B cell (primary cell): Measurements from ENCODE around the gene PTPRN2. TPM values are rescaled to one million over a fixed set of nuclear protein-coding genes. Genes with fewer than 3 reads are reported as not detected.

Experiments used
- ATAC-seq: fragments of 200-7000 bp; cut with Tn5 transposase; one replicate; pipeline ENCODE4 v1.10.0; 2021; ENCODE audit warnings: low read depth, mild to moderate bottlenecking, moderate number of reproducible peaks, moderate library complexity
- CTCF ChIA-PET: fragments of 350-600 bp; sonication (Branson Sonifier 250); formaldehyde crosslinking; loops from one replicate; lab custom pipeline; 2021; ENCODE audit warnings: antibody characterized with exemption, inconsistent platforms; lab: Charles Lee
- POLR2A ChIA-PET: fragments of 350-600 bp; sonication (Branson Sonifier 250); formaldehyde crosslinking; loops from one replicate; lab custom pipeline; 2021; ENCODE audit warnings: antibody characterized with exemption; lab: Charles Lee
- DNase-seq: peaks from one replicate; pipeline ENCODE4 v3.0.0; 2013
- H2AFZ ChIP-seq: 2 replicates; pipeline ENCODE4 v1.6.1; 2012; ENCODE audit warnings: mild to moderate bottlenecking, low read depth, low read length; ENCODE audit not compliant: insufficient read depth, poor library complexity, severe bottlenecking
- H3K27ac ChIP-seq, 2 donors: 1 replicate in 1 of 2; 2 replicates in 1 of 2; pipeline ENCODE4 v1.5.1; 2012 to 2013; ENCODE audit warnings: low read length in 2 of 2, mild to moderate bottlenecking in 2 of 2, moderate library complexity in 1 of 2
- H3K27me3 ChIP-seq, 4 experiments: fragments of 200-600 bp in 1 of 4; sonication (generic) in 1 of 4; replicated peaks in 1 of 4; 1 replicate in 2 of 4; 2 replicates in 2 of 4; pipeline versions ENCODE4 v1.6.1 to v1.7.0; 2013 to 2016; ENCODE audit warnings: low read length in 3 of 4, mild to moderate bottlenecking in 2 of 4, mixed read lengths in 1 of 4, moderate library complexity in 1 of 4; ENCODE audit not compliant: insufficient read depth in 4 of 4, control insufficient read depth in 3 of 4; ENCODE audit errors: control extremely low read depth in 1 of 4
- H3K36me3 ChIP-seq, 2 experiments: replicated peaks in 1 of 2; 1 replicate in 1 of 2; 2 replicates in 1 of 2; pipeline versions ENCODE4 v1.6.1 to v1.7.1; 2013; ENCODE audit warnings: low read length in 1 of 2; ENCODE audit not compliant: insufficient read depth in 2 of 2, control insufficient read depth in 1 of 2; ENCODE audit errors: control extremely low read depth in 1 of 2, extremely low read depth in 1 of 2
- H3K4me1 ChIP-seq, 2 donors: fragments of 200-600 bp in 1 of 2; sonication (generic) in 1 of 2; 1 replicate in 1 of 2; 2 replicates in 1 of 2; pipeline versions ENCODE4 v1.5.1 to v1.6.1; 2013 to 2017; ENCODE audit warnings: low read length in 2 of 2; ENCODE audit not compliant: control insufficient read depth in 2 of 2, insufficient read depth in 2 of 2
- H3K4me2 ChIP-seq: replicated peaks from 2 replicates; pipeline ENCODE3; 2012; ENCODE audit warnings: mild to moderate bottlenecking, low read depth, low read length; ENCODE audit not compliant: poor library complexity, severe bottlenecking
- H3K4me3 ChIP-seq, 5 experiments: fragments of 200-600 bp in 1 of 5; sonication (generic) in 1 of 5; 1 replicate in 3 of 5; 2 replicates in 2 of 5; pipeline versions ENCODE4 v1.5.1 to v1.7.0; 2011 to 2016; ENCODE audit warnings: low read length in 4 of 5, mild to moderate bottlenecking in 4 of 5, low read depth in 2 of 5, control low read depth in 1 of 5, moderate library complexity in 1 of 5; ENCODE audit not compliant: insufficient read depth in 1 of 5; ENCODE audit errors: control extremely low read depth in 1 of 5, extremely low read depth in 1 of 5
- H3K79me2 ChIP-seq: fragments of 200-600 bp; sonication (generic); one replicate; pipeline ENCODE4 v1.6.0; 2016; ENCODE audit warnings: low read length; ENCODE audit not compliant: control insufficient read depth, insufficient read depth
- H3K9ac ChIP-seq: fragments of 200-600 bp; sonication (generic); 2 replicates; pipeline ENCODE4 v1.6.1; 2017; ENCODE audit warnings: mild to moderate bottlenecking, low read length, moderate library complexity
- H3K9me3 ChIP-seq, 3 donors: one replicate each; pipeline versions ENCODE4 v1.6.1 to v1.7.1; 2013; ENCODE audit warnings: low read length in 2 of 3; ENCODE audit not compliant: control insufficient read depth in 2 of 3, insufficient read depth in 1 of 3; ENCODE audit errors: control extremely low read depth in 1 of 3
- H4K20me1 ChIP-seq: 2 replicates; pipeline ENCODE4 v1.6.0; 2012; ENCODE audit warnings: mild to moderate bottlenecking, low read length; ENCODE audit not compliant: insufficient read depth, control insufficient read depth, poor library complexity, severe bottlenecking
- H3K27ac Mint-ChIP-seq: one replicate; pipeline ENCODE4 v1.8.0; 2021; ENCODE audit warnings: mixed read lengths
- H3K27me3 Mint-ChIP-seq: one replicate; pipeline ENCODE4 v1.8.0; 2021; ENCODE audit warnings: mixed read lengths
- H3K4me1 Mint-ChIP-seq: one replicate; pipeline ENCODE4 v1.8.0; 2021; ENCODE audit warnings: mixed read lengths
- H3K4me3 Mint-ChIP-seq: one replicate; pipeline ENCODE4 v1.8.0; 2021; ENCODE audit warnings: mixed read lengths
- H3K9me3 Mint-ChIP-seq: one replicate; pipeline ENCODE4 v1.8.0; 2022; ENCODE audit warnings: mixed read lengths; ENCODE audit not compliant: insufficient read depth
- EZH2 ChIP-seq: IDR thresholded peaks from 2 replicates; pipeline ENCODE4 v1.6.1; 2012; ENCODE audit warnings: borderline replicate concordance, low read depth, mild to moderate bottlenecking, moderate library complexity, low read length; ENCODE audit not compliant: insufficient read depth, poor library complexity, severe bottlenecking
- WGBS: methylation state at CpG from one replicate; pipeline ENCODE4 v1.1.5; 2013; ENCODE audit warnings: missing lambda C conversion rate; ENCODE audit not compliant: insufficient coverage; 5-methylcytosine and 5-hydroxymethylcytosine counted together
- intact Hi-C: fragments of 100-400 bp; cut with micrococcal nuclease; formaldehyde crosslinking; loops from one replicate; pipeline ENCODE4 v1.10.0; 2022
- polyA plus RNA-seq: library from polyadenylated mRNA; depleted of rRNA; stranded (reverse); fragments of >200 nt; gene quantifications from 2 replicates; pipeline ENCODE4 v1.2.3, GENCODE V29; 2012
- total RNA-seq, 2 donors: library from RNA; stranded (reverse); fragments of 120-200 nt in 1 of 2; gene quantifications; 1 replicate in 1 of 2; 2 replicates in 1 of 2; pipeline versions ENCODE4 v1.2.3 to v1.2.4, GENCODE V29; 2013 to 2022
- TF ChIP-seq, protein P1 (sequence below): fragments of 200-600 bp; IDR thresholded peaks from one replicate; pipeline ENCODE4 v1.8.0; 2022; ENCODE audit warnings: antibody characterized with exemption, mild to moderate bottlenecking

Gene PTPRN2
- total and polyA plus RNA-seq, 2 donors (not counting 1 experiment from before 2014, with no cell fraction given): 2.0 to 5.0 TPM

DNA sequence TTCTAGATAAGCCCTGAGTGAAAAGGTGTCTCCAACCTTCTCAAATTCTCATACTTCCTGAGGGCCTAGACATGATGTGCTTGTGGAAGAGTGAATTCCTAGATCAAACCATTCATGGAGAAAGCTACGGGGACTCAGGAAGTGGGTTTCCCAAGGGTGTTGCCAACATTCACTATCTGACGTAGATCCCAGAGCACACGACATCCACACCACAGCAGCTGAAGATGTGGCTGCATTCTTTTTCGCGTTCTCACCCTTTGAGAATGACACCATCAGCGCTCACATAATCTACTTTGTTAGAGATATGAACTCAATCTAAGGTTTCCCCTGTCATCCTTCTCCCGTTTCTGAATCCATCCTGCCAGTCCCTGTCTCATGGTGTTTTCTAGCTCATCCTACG, 960.0 kb downstream of the PTPRN2 start:
- Mint-ChIP-seq H3K9me3 (no peaks in the 10 kb centered on the region), H3K27ac (no peak overlapping the region)
- intact Hi-C loops: no loop called here

DNA sequence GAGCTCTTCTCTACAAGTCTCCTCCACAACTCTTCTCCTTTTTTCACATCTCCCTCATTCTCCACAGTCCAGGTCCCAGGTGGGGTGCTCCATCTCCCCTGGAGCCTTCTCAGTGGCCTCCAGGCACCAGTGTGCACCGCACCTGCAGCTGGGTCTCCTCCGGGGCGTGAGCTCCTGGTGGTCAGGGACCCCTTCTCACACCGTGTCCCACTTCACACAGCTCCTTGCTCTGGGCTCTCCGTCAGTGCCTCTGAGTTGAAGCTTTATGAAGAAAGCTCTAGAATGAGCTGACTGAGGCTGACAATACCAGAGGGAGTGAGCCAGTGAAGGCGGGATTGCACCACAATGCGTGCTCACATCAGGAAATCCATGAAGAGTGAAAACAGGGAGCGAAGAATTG, 960.6 kb downstream of the PTPRN2 start:
- H3K27ac ChIP-seq: no peak overlapping the region
- ATAC-seq: no peak
- 92% methylated on average over 7 of the region's 8 CpGs for WGBS
- POLR2A ChIA-PET: no interaction called here
- H3K4me2 ChIP-seq: no peak overlapping the region
- intact Hi-C loops: no loop called here
- CTCF ChIA-PET: no interaction called here
- H3K9me3 ChIP-seq: peaks cover 0 to 3% (median 0%) of the 10 kb centered on the region in 3 donors
- no peaks in the 10 kb centered on the region for H3K4me1 ChIP-seq
- H3K9me3 Mint-ChIP-seq: no peaks in the 10 kb centered on the region
- no peak overlapping the region for H2AFZ ChIP-seq
- H3K27me3 ChIP-seq: peaks cover 0 to 9% (median 3%) of the 10 kb centered on the region in 4 experiments
- no peak for DNase-seq
- H3K27me3 Mint-ChIP-seq: peaks cover 30% of the 10 kb centered on the region
- H3K4me1 Mint-ChIP-seq: no peaks in the 10 kb centered on the region
- H3K9ac ChIP-seq: no peak overlapping the region
- no peaks in the 10 kb centered on the region for H3K79me2 ChIP-seq
- no peak for TF ChIP-seq EZH2
- TF ChIP-seq, protein P1, sequence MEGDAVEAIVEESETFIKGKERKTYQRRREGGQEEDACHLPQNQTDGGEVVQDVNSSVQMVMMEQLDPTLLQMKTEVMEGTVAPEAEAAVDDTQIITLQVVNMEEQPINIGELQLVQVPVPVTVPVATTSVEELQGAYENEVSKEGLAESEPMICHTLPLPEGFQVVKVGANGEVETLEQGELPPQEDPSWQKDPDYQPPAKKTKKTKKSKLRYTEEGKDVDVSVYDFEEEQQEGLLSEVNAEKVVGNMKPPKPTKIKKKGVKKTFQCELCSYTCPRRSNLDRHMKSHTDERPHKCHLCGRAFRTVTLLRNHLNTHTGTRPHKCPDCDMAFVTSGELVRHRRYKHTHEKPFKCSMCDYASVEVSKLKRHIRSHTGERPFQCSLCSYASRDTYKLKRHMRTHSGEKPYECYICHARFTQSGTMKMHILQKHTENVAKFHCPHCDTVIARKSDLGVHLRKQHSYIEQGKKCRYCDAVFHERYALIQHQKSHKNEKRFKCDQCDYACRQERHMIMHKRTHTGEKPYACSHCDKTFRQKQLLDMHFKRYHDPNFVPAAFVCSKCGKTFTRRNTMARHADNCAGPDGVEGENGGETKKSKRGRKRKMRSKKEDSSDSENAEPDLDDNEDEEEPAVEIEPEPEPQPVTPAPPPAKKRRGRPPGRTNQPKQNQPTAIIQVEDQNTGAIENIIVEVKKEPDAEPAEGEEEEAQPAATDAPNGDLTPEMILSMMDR: no peak
- no peak overlapping the region for H3K4me3 ChIP-seq
- H4K20me1 ChIP-seq: no peaks in the 10 kb centered on the region
- no peak overlapping the region for H3K27ac Mint-ChIP-seq
- no peak overlapping the region for H3K4me3 Mint-ChIP-seq
- no peaks in the 10 kb centered on the region for H3K36me3 ChIP-seq

More for the DNA sequence above, 960.0 kb downstream of the PTPRN2 start:
- H3K4me3 ChIP-seq: no peak overlapping the region
- no peak overlapping the region for H3K4me2 ChIP-seq
- TF ChIP-seq, protein P1: no peak
- TF ChIP-seq EZH2: no peak
- H3K27ac ChIP-seq: no peak overlapping the region
- no peaks in the 10 kb centered on the region for H3K9me3 ChIP-seq
- no peaks in the 10 kb centered on the region for H3K4me1 ChIP-seq
- H3K4me1 Mint-ChIP-seq: no peaks in the 10 kb centered on the region
- DNase-seq (no peak), ATAC-seq (no peak)
- POLR2A ChIA-PET: no interaction called here
- H4K20me1 ChIP-seq: no peaks in the 10 kb centered on the region
- no peaks in the 10 kb centered on the region for H3K36me3 ChIP-seq
- CTCF ChIA-PET: no interaction called here
- H3K79me2 ChIP-seq: no peaks in the 10 kb centered on the region
- no peak overlapping the region for H2AFZ ChIP-seq
- no peak overlapping the region for H3K9ac ChIP-seq
- WGBS: 76% methylated on average over 2 of the region's 8 CpGs
- peaks cover 30% of the 10 kb centered on the region for H3K27me3 Mint-ChIP-seq
- peaks cover 0 to 9% (median 3%) of the 10 kb centered on the region in 4 experiments for H3K27me3 ChIP-seq
- H3K4me3 Mint-ChIP-seq: no peak overlapping the region
